AG10803 (cell line): ENCODE measurements around the gene AGPAT2.

Source experiments
- DNase-seq: peaks from one replicate; pipeline ENCODE4 v3.0.0; 2010; ENCODE audit warnings: low read depth
- H3K4me3 ChIP-seq: 2 replicates; pipeline ENCODE4 v1.5.1; 2011; ENCODE audit warnings: mild to moderate bottlenecking, low read length, control low read depth
- TF ChIP-seq, protein P1 (sequence below): conservative IDR thresholded peaks from 2 replicates; pipeline ENCODE4 v1.5.1; 2011; ENCODE audit warnings: mild to moderate bottlenecking, low read length, control low read depth, inconsistent platforms

The AGPAT2 gene

DNA sequence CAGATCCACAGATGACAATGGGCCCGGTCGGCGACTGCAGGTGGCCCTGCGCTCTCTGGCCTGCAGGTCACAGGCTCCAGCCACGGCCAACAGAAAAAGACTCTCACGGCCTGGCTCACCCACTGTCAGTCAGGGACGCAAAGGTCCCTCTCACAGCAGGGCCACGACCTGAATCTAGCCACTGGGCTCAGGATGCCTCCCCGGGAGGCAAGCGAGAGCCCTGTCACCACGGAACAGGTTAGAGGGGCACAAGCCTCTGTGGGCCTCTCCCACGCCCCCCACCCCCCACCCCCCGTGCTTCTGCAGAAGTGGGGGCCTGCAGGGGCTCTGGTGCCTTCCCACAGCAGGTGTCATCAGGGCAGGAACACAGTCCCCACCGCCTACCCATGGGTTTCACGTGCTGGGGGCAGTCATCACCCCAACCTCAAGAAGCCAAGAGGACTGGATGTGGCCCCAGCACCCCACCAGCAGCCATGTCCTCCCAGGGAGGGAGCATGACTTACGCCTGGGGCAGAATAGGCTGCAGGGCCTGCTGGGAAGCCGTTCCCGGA lies 41.8 kb downstream of the AGPAT2 start:
- TF ChIP-seq, protein P1, sequence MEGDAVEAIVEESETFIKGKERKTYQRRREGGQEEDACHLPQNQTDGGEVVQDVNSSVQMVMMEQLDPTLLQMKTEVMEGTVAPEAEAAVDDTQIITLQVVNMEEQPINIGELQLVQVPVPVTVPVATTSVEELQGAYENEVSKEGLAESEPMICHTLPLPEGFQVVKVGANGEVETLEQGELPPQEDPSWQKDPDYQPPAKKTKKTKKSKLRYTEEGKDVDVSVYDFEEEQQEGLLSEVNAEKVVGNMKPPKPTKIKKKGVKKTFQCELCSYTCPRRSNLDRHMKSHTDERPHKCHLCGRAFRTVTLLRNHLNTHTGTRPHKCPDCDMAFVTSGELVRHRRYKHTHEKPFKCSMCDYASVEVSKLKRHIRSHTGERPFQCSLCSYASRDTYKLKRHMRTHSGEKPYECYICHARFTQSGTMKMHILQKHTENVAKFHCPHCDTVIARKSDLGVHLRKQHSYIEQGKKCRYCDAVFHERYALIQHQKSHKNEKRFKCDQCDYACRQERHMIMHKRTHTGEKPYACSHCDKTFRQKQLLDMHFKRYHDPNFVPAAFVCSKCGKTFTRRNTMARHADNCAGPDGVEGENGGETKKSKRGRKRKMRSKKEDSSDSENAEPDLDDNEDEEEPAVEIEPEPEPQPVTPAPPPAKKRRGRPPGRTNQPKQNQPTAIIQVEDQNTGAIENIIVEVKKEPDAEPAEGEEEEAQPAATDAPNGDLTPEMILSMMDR, result no peak
- no peak for DNase-seq
- H3K4me3 ChIP-seq, result no peak overlapping the region

DNA sequence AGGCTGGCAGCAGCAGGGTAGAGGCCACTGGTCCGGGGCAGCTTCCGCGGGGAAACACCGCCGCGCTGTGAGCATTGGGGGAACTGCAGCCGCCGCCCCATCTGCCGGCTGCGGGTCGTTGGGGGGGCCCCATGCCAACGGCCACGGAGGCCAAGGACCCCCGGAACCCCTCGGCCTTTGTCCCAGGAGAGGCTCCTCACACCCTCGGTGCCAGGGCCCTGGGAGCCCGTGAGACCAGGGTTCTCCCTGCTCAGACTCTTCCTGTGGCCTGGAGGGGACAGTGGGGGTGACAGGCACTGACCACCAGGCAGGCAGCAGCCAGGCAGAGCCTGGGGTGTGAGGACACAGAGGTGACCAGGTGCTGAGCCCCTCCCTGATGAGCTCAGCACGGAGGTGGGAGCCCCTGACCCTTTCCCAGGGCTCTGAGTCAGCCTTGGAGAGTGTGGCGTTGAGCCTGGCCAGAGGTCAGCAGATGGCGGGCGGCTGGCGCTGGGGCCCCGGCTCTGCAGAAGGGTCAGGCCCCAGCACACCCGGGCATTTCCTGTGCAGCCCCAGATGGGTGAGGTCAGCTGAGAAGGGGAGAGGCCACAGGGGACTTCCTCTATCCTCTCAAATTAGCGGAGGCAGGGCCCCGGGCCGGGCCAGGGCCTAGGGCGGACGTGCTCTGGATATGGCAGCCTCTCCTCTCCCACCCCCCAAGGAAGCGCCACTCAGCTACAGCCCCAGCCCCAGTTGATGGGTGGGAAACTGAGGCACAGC lies 42.5 kb downstream of the AGPAT2 start:
- DNase-seq, result no peak
- TF ChIP-seq, protein P1, result peak; percentile 63
- no peak overlapping the region for H3K4me3 ChIP-seq

DNA sequence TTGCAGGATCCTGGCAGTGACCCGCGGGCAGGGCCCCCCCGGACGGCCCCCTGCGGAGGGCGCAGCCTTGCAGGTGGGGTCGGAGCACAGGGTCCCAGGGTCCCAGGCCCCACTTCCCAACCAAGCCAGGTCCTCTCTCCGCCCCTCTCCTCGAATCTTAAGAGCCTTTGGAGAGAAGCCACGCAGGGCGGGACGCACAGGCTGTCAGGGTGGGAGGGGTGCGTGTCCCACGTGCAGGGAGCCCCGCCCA lies 43.0 kb downstream of the AGPAT2 start:
- H3K4me3 ChIP-seq, result no peak overlapping the region

DNA sequence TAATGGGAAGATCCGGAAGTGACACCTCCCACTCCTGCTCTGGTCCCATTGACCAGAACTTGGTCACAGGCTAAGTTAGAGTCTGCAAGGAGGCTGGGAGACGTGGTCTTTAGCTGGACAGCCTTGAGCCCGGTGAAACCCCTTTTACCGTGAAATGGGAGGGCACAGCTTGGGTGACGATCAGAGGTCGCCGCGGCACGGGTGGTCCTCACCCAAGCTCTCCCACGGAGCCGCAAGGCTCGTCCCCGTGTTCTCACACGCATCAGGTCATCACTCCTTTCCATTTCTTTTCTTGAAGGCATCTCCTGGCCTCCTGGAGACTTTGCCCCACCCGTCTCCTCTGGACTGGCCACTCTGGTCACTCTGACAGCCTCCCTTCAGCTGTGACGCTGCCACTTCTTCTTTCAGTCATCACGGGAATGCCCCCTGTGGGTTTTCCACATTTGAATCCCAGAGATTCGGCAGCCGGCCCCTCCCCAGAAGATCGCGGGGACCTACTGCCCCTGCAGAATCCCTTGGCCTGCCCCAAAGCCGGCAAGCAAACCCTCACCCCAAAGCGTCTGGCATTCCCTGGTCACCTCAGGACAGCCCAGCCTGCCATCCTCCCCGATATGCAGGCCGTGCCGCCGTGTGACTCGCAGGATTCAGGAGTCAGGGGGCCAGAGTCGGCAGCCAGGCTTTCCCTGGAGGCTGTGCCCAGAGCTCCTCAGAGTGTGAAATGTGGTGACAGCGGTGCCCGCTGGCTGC lies 43.5 kb downstream of the AGPAT2 start:
- DNase-seq, result no peak
- H3K4me3 ChIP-seq, result no peak overlapping the region
- TF ChIP-seq, protein P1, result no peak

More for the DNA sequence above, 43.0 kb downstream of the AGPAT2 start:
- TF ChIP-seq, protein P1, result no peak
- peak; percentile 55 for DNase-seq

DNA sequence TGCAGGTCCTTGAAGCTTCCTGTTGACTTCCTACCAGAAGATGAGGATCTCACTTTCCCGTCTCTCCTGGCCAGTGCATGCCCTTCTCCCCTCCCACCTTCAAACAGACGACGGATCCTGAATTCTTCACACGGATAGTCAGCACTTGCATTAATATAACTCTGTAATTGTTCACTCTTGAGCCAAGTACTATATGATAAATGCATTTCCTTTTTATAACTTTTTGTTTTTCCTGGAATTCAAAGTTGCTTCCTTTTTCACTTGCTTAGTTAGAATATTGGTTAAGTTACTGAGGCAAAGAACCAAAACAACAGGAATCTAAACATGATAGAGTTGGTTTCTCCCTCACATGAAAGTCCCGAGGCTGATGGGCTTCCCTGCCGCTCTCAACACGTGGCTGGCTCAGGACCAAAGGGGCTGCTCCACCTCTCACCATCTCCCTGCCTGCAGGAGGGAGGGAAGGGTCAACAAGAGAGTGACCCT lies 44.8 kb downstream of the AGPAT2 start:
- no peak for DNase-seq
- no peak overlapping the region for H3K4me3 ChIP-seq
- TF ChIP-seq, protein P1, result no peak

DNA sequence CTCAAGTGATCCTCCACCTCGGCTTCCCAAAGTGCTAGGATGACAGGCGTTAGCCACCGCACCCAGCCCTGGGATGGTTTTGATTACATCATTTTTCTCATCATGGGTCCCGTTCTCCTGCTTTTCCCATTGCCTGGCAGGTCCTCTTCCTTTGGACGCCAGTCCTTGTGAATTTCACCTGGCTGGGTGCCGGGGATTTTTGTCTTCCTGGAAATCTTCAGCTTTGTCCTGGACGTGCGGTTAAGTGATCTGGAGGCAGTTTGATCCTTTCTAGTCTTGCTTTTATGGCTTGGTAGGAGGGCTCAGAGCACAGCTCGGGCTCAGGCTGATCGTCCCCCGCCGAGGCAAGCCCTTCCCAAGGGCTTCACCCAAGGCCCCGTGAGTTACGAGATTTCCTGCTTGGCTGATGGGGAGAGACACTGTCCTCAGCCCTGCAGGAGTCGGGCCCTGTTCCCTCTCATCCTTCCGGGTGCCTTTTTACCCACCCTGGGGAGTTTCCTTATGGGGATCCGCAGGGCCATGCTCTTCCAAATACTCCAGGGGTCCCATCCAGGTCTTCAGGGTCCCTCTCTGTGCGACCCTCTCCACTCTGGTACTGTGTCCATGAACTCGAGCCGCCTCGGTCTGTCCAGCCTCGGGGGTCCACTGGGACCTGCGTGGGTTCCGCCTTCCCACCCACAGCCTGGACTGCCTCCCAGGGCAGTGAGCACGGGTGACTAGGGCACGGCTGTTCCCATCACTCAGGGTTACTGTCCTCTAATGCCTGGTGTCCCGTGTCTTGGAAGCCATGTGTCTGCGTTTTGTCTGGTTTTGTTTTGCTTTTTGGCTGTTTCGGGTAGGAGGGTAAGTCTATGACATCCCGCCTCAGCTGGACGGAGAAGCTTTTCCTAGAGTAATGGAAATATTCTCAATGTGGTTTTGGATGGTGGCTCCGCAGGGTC lies 46.8 kb downstream of the AGPAT2 start:
- TF ChIP-seq, protein P1, result no peak
- DNase-seq, result no peak
- H3K4me3 ChIP-seq, result no peak overlapping the region
